Pancreas (tissue), 10 donors: ENCODE measurements around the gene C2CD3. TPM values are rescaled to one million over a fixed set of nuclear protein-coding genes. Genes with fewer than 3 reads are reported as not detected.

Experiments used
- ATAC-seq, 4 donors: fragments of 200-7000 bp; cut with Tn5 transposase; one replicate each; pipeline versions ENCODE4 v1.8.0 to v1.9.1; 2020; ENCODE audit warnings: mild to moderate bottlenecking in 4 of 4, moderate library complexity in 4 of 4
- DNase-seq, 6 donors: peaks; one replicate each; pipeline ENCODE4 v3.0.0-alpha.2; 2020
- FAIRE-seq: peaks from 2 replicates; lab custom pipeline; 2012; peaks lifted over from hg19 to GRCh38; lab: Jason Lieb, UNC
- H3K27ac ChIP-seq, 4 donors: fragments of 200-600 bp; sonication (generic); 1 replicate in 3 of 4; 2 replicates in 1 of 4; pipeline versions ENCODE4 v1.5.0 to v1.8.0; 2020
- H3K27me3 ChIP-seq, 4 donors: fragments of 200-600 bp; one replicate each; pipeline ENCODE4 v1.8.0; 2021
- H3K36me3 ChIP-seq, 3 donors: fragments of 200-600 bp; sonication (generic) in 1 of 3; one replicate each; pipeline versions ENCODE4 v1.5.0 to v1.8.0; 2020 to 2021
- H3K4me1 ChIP-seq, 3 donors: fragments of 200-600 bp; one replicate each; pipeline ENCODE4 v1.8.0; 2021
- H3K4me3 ChIP-seq, 4 donors: fragments of 200-600 bp; sonication (generic) in 2 of 4; one replicate each; pipeline versions ENCODE4 v1.5.0 to v1.8.0; 2020 to 2021
- H3K9me3 ChIP-seq, 4 donors: fragments of 200-600 bp; one replicate each; pipeline ENCODE4 v1.8.0; 2021
- CTCF ChIP-seq, 4 donors: fragments of 200-600 bp; sonication (generic) in 3 of 4; IDR thresholded peaks; one replicate each; pipeline versions ENCODE4 v1.5.0 to v1.8.0; 2021; ENCODE audit warnings: antibody characterized with exemption in 4 of 4
- WGBS, 2 donors: extraction: QIAGEN DNeasy Blood & Tissue Kit; methylation state at CpG; one replicate each; pipeline ENCODE4 v1.1.7; 2013; 5-methylcytosine and 5-hydroxymethylcytosine counted together
- intact Hi-C, 3 donors: fragments of 100-400 bp; cut with DNase I; formaldehyde crosslinking; loops; one replicate each; pipeline versions ENCODE4 v1.11.1 to v1.14.2; 2022
- polyA plus RNA-seq, 2 donors: library from polyadenylated mRNA; stranded (reverse); fragments of 200-250 nt; gene quantifications; one replicate each; pipeline ENCODE4 v1.2.3, GENCODE V29; 2013
- total RNA-seq, 6 donors: library from RNA; stranded (reverse); fragmentation: NEBNext Ultra II Directional in 4 of 6; extraction: Animal tissue kit (Norgen Biotek cat#: 25700) in 4 of 6; gene quantifications; one replicate each; pipeline versions ENCODE4 v1.2.1 to v1.2.4, GENCODE V29; 2021 to 2023
- donor health status: healthy with polysubstance abuse.
- donor health status: DM: no; HTN: no; CAD: no; lungs with moderate emphysema.
- donor health status: DM: no; HTN: no; CAD: no.
- donor health status: control.
- donor health status: control.
- donor health status: Bipolar disorder and iron deficiency.
- donor health status: DM: yes; HTN: yes; CAD: no.
- donor health status: DM: no; HTN: no; CAD: no.
- donor health status: DM: no; HTN: no; CAD: no.
- donor health status: DM: yes; HTN: yes; CAD: no.

The C2CD3 gene
- total and polyA plus RNA-seq, 8 donors = 7.0 to 14.8 (median 8.7) TPM

- intact Hi-C loops = no loop called here
- FAIRE-seq = no peak
- Histone ChIP-seq H3K4me3 (no peak overlapping the region), H3K27ac (no peak overlapping the region), H3K27me3 (no peaks in the 10 kb centered on the region), H3K9me3 (no peaks in the 10 kb centered on the region), H3K36me3 (no peaks in the 10 kb centered on the region), H3K4me1 (no peaks in the 10 kb centered on the region)
- WGBS, 2 donors = 87 to 89% methylated on average over 13 of the region's 13 CpGs
- ATAC-seq = no peak
- DNase-seq = no peak
- no peak for TF ChIP-seq CTCF (IDR thresholded peaks at IDR 0.05)
Measured at GRCh38 chr11:73998846-73999575, 171.8 kb downstream of the C2CD3 start.

- DNase-seq (no peak), FAIRE-seq (no peak)
Measured at GRCh38 chr11:73997120-73997770, 173.6 kb downstream of the C2CD3 start.

GRCh38 chr11:73996161-73996747, 174.5 kb downstream of the C2CD3 start:
- no peak overlapping the region for H3K4me3 ChIP-seq
- FAIRE-seq = no peak
- no peaks in the 10 kb centered on the region for H3K4me1 ChIP-seq
- no peak for ATAC-seq
- no peak for TF ChIP-seq CTCF (IDR thresholded peaks at IDR 0.05)
- DNase-seq = no peak
- 91 to 97% methylated on average over 4 of the region's 4 CpGs for WGBS, 2 donors
- H3K9me3 ChIP-seq = no peaks in the 10 kb centered on the region
- H3K36me3 ChIP-seq = no peaks in the 10 kb centered on the region
- H3K27ac ChIP-seq = no peak overlapping the region
- no peaks in the 10 kb centered on the region for H3K27me3 ChIP-seq
- intact Hi-C loops = no loop called here

More at GRCh38 chr11:73997120-73997770, 173.6 kb downstream of the C2CD3 start:
- no peak for ATAC-seq
- Histone ChIP-seq H3K4me3 (no peak overlapping the region), H3K4me1 (no peaks in the 10 kb centered on the region), H3K9me3 (no peaks in the 10 kb centered on the region), H3K27me3 (no peaks in the 10 kb centered on the region), H3K27ac (no peak overlapping the region), H3K36me3 (no peaks in the 10 kb centered on the region)
- WGBS, 2 donors = 83 to 95% methylated on average over 6 of the region's 6 CpGs
- no peak for TF ChIP-seq CTCF (IDR thresholded peaks at IDR 0.05)
- intact Hi-C loops = no loop called here

DNA sequence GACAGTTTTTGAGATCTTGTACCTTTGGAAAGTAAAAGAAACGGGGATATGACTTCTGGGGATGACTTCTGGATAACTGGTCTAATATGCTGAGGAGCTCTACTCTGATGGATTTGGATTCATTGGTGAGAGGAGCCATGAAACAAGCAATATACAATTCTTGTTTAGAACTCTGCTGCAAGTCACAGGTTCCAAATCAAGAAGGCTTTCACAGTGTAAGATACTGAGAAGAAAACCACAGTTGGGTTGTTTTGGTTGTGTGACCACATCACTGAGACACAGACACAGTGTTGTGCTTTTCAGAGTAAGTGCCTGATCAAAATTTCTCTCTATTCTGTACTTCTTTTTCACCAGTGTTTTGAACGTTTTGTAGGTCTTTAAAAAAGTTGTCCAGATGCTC, 175.1 kb downstream of the C2CD3 start:
- no peaks in the 10 kb centered on the region for H3K4me1 ChIP-seq
- DNase-seq (no peak), FAIRE-seq (no peak), ATAC-seq (no peak)
- no peak overlapping the region for H3K4me3 ChIP-seq
- TF ChIP-seq CTCF (IDR thresholded peaks at IDR 0.05) = no peak
- no peaks in the 10 kb centered on the region for H3K36me3 ChIP-seq
- no peaks in the 10 kb centered on the region for H3K9me3 ChIP-seq
- 53 to 73% methylated on average over 2 of the region's 2 CpGs for WGBS, 2 donors
- no peak overlapping the region for H3K27ac ChIP-seq
- no peaks in the 10 kb centered on the region for H3K27me3 ChIP-seq
- intact Hi-C loops = no loop called here
